CD14-positive monocyte (primary cell): ENCODE measurements around the gene RIMBP3C. TPM values are rescaled to one million over a fixed set of nuclear protein-coding genes. Genes with fewer than 3 reads are reported as not detected.
"Not testable (repeated sequence)": the region's sequence is repeated elsewhere in the genome, so short reads cannot be mapped to it uniquely, and the experiment has no call there.

Experiments
- DNase-seq, 3 donors: peaks; one replicate each; pipeline ENCODE4 v3.0.0-alpha.2; 2011 to 2022
- H2AFZ ChIP-seq: 2 replicates; pipeline ENCODE4 v1.6.0; 2012; ENCODE audit warnings: mild to moderate bottlenecking, low read depth, low read length, inconsistent platforms; ENCODE audit not compliant: insufficient read depth, poor library complexity, severe bottlenecking
- H3K27ac ChIP-seq, 2 donors: 1 replicate in 1 of 2; 2 replicates in 1 of 2; pipeline ENCODE4 v1.5.1; 2012 to 2013; ENCODE audit warnings: low read length in 2 of 2, control low read depth in 1 of 2, inconsistent platforms in 1 of 2, low read depth in 1 of 2, mild to moderate bottlenecking in 1 of 2
- H3K27me3 ChIP-seq, 2 donors: one replicate each; pipeline versions ENCODE4 v1.6.0 to v1.6.1; 2011 to 2013; ENCODE audit warnings: low read length in 2 of 2; ENCODE audit not compliant: control insufficient read depth in 2 of 2, insufficient read depth in 2 of 2
- H3K36me3 ChIP-seq, 2 donors: replicated peaks in 1 of 2; 1 replicate in 1 of 2; 2 replicates in 1 of 2; pipeline versions ENCODE4 v1.5.1 to v1.6.1; 2012 to 2013; ENCODE audit warnings: low read length in 2 of 2, control low read depth in 1 of 2, inconsistent platforms in 1 of 2, mild to moderate bottlenecking in 1 of 2; ENCODE audit not compliant: insufficient read depth in 2 of 2, control insufficient read depth in 1 of 2
- H3K4me1 ChIP-seq, 2 donors: 1 replicate in 1 of 2; 2 replicates in 1 of 2; pipeline versions ENCODE4 v1.5.1 to v1.6.1; 2012 to 2013; ENCODE audit warnings: low read length in 2 of 2, control low read depth in 1 of 2, inconsistent platforms in 1 of 2, mild to moderate bottlenecking in 1 of 2, moderate library complexity in 1 of 2; ENCODE audit not compliant: insufficient read depth in 2 of 2, control insufficient read depth in 1 of 2
- H3K4me2 ChIP-seq: replicated peaks from 2 replicates; pipeline ENCODE3; 2012; ENCODE audit warnings: low read length, moderate library complexity, mild to moderate bottlenecking; ENCODE audit not compliant: poor library complexity, severe bottlenecking; ENCODE audit errors: extremely low read depth
- H3K4me3 ChIP-seq, 3 experiments: fragments of 200-600 bp in 1 of 3; sonication (generic) in 1 of 3; replicated peaks in 1 of 3; 1 replicate in 2 of 3; 2 replicates in 1 of 3; pipeline ENCODE4 v1.5.1; 2011 to 2013; ENCODE audit warnings: low read length in 3 of 3, mild to moderate bottlenecking in 3 of 3, control low read depth in 2 of 3, low read depth in 2 of 3, inconsistent platforms in 1 of 3, moderate library complexity in 1 of 3
- H3K79me2 ChIP-seq: 2 replicates; pipeline ENCODE4 v1.6.0; 2012; ENCODE audit warnings: mild to moderate bottlenecking, control low read depth, inconsistent platforms, low read length, moderate library complexity; ENCODE audit not compliant: insufficient read depth
- H3K9ac ChIP-seq: 2 replicates; pipeline ENCODE4 v1.6.0; 2017; ENCODE audit warnings: low read length, mild to moderate bottlenecking; ENCODE audit not compliant: insufficient read depth, poor library complexity, severe bottlenecking
- H3K9me3 ChIP-seq, 2 donors: replicated peaks in 1 of 2; 1 replicate in 1 of 2; 2 replicates in 1 of 2; pipeline versions ENCODE4 v1.5.1 to v1.6.1; 2012 to 2013; ENCODE audit warnings: low read length in 2 of 2, control low read depth in 1 of 2; ENCODE audit not compliant: control insufficient read depth in 1 of 2, insufficient read depth in 1 of 2
- H4K20me1 ChIP-seq: 2 replicates; pipeline ENCODE4 v1.6.0; 2012; ENCODE audit warnings: mild to moderate bottlenecking, low read length, control low read depth, moderate library complexity; ENCODE audit not compliant: insufficient read depth
- H3K27ac Mint-ChIP-seq, 7 donors: one replicate each; pipeline ENCODE4 v1.8.0; 2020; ENCODE audit warnings: mild to moderate bottlenecking in 7 of 7, mixed read lengths in 7 of 7, moderate library complexity in 6 of 7, inconsistent platforms in 2 of 7
- H3K27me3 Mint-ChIP-seq, 3 donors: one replicate each; pipeline ENCODE4 v1.8.0; 2021 to 2022; ENCODE audit warnings: low read depth in 3 of 3, mild to moderate bottlenecking in 3 of 3, mixed read lengths in 3 of 3, moderate library complexity in 3 of 3, inconsistent platforms in 1 of 3
- H3K36me3 Mint-ChIP-seq, 2 donors: one replicate each; pipeline ENCODE4 v1.8.0; 2020; ENCODE audit warnings: mixed read lengths in 2 of 2, inconsistent platforms in 1 of 2, mild to moderate bottlenecking in 1 of 2
- H3K4me1 Mint-ChIP-seq: one replicate; pipeline ENCODE4 v1.8.0; 2020; ENCODE audit warnings: mild to moderate bottlenecking, mixed read lengths
- H3K4me3 Mint-ChIP-seq, 2 donors: one replicate each; pipeline ENCODE4 v1.8.0; 2020; ENCODE audit warnings: mild to moderate bottlenecking in 2 of 2, mixed read lengths in 2 of 2, moderate library complexity in 1 of 2
- H3K9me3 Mint-ChIP-seq, 7 donors: one replicate each; pipeline ENCODE4 v1.8.0; 2020 to 2022; ENCODE audit warnings: mixed read lengths in 7 of 7, mild to moderate bottlenecking in 6 of 7, moderate library complexity in 6 of 7, inconsistent platforms in 2 of 7
- WGBS: methylation state at CpG from one replicate; pipeline ENCODE4 v1.1.5; 2013; ENCODE audit warnings: missing lambda C conversion rate; ENCODE audit not compliant: insufficient coverage; 5-methylcytosine and 5-hydroxymethylcytosine counted together
- intact Hi-C, 2 donors: fragments of 100-400 bp; cut with micrococcal nuclease; formaldehyde crosslinking; loops; one replicate each; pipeline versions ENCODE4 v1.15.0 to v1.15.1; 2023
- polyA plus RNA-seq, 3 donors: library from polyadenylated mRNA; depleted of rRNA in 1 of 3; unstranded in 2 of 3; stranded (reverse) in 1 of 3; fragments of 300-500 nt in 2 of 3; fragments of >200 nt in 1 of 3; fragmentation: Illumina TruSeq in 2 of 3; gene quantifications; 1 replicate in 2 of 3; 2 replicates in 1 of 3; pipeline ENCODE4 v1.2.3, GENCODE V29; 2012 to 2021

The RIMBP3C gene
- polyA plus RNA-seq, 3 donors, result 0.05 to 0.11 (median 0.08) TPM

DNA sequence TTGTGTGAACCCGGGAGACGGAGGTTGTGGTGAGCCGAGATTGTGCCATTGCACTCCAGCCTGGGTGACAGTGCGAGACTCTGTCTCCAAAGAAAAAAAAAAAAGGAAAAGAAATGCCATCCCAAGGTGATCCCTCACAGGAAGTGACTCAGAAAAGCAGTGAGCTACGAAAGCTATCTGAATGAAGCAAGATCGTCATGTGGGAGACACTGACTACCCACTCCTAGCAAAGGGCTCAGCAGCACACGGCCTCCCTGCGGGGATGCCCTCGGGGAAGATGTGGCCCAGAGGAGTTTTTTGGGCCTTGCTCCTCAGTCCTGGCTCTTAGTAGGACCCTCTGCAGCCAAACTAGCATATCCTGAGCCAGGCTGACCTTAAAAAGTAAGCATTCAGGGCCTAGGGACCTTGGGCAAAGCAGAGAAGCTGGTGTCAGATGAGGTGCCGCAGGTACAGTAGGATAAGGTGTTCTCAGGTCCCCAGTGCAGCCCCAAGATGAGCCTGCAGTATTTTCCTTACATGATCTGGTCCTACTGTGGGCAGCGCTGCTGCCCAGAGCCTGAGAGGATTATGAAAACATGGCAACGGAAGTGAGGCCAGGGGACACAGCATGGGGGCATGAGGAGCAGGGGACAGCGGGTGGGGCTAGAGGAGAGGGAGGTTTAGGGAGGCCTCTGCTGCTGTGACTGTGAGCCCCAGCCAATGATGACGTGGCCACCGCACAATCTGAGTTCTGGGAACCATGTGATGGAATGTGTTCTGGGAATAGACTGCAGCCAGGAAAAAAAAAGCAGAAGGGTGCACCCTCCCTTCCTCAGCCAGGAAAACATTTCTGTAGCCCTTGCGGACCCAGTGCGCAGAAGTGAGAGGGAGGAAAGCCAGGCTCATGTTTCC, 6.6 kb downstream of the RIMBP3C start:
- H3K36me3 Mint-ChIP-seq, H3K4me3 Mint-ChIP-seq, H3K27ac ChIP-seq, H3K9me3 ChIP-seq, H3K4me1 Mint-ChIP-seq, H3K27me3 Mint-ChIP-seq, H3K36me3 ChIP-seq, intact Hi-C loops, H3K27ac Mint-ChIP-seq, DNase-seq, H3K79me2 ChIP-seq, H3K4me2 ChIP-seq, H4K20me1 ChIP-seq, H3K9me3 Mint-ChIP-seq, H3K4me3 ChIP-seq, H3K4me1 ChIP-seq, H2AFZ ChIP-seq, H3K27me3 ChIP-seq, H3K9ac ChIP-seq: not testable (repeated sequence)
- 100% methylated on average over 1 of the region's 17 CpGs for WGBS

DNA sequence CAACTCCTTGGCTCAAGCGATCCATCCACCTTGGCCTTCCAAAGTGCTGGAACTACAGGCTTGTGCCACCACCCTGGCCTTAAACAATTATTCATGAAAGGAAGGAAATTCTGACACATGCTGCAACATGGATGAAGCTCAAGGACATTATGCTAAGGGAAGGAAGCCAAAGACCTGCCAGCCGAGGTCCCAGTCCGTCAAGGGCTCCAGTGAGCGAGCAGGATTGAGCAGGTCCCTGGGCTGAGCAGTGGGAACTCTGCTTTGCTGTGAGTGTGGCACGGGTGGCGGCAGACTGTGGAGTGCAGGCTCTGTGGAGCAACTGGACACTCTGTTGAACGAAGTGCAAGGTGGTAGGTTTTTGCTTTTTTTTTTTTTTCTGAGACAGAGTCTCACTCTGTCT, 11.4 kb downstream of the RIMBP3C start:
- H3K4me1 ChIP-seq, H3K9me3 ChIP-seq, intact Hi-C loops, H3K9me3 Mint-ChIP-seq, H3K4me3 ChIP-seq, H4K20me1 ChIP-seq, H2AFZ ChIP-seq, H3K4me1 Mint-ChIP-seq, H3K27ac Mint-ChIP-seq, H3K4me3 Mint-ChIP-seq, H3K9ac ChIP-seq, H3K79me2 ChIP-seq, H3K4me2 ChIP-seq, H3K27me3 ChIP-seq, DNase-seq, H3K36me3 ChIP-seq, H3K27me3 Mint-ChIP-seq, H3K36me3 Mint-ChIP-seq, H3K27ac ChIP-seq: not testable (repeated sequence)
- WGBS, result no CpG with 5 or more reads among the region's 7 CpGs

DNA sequence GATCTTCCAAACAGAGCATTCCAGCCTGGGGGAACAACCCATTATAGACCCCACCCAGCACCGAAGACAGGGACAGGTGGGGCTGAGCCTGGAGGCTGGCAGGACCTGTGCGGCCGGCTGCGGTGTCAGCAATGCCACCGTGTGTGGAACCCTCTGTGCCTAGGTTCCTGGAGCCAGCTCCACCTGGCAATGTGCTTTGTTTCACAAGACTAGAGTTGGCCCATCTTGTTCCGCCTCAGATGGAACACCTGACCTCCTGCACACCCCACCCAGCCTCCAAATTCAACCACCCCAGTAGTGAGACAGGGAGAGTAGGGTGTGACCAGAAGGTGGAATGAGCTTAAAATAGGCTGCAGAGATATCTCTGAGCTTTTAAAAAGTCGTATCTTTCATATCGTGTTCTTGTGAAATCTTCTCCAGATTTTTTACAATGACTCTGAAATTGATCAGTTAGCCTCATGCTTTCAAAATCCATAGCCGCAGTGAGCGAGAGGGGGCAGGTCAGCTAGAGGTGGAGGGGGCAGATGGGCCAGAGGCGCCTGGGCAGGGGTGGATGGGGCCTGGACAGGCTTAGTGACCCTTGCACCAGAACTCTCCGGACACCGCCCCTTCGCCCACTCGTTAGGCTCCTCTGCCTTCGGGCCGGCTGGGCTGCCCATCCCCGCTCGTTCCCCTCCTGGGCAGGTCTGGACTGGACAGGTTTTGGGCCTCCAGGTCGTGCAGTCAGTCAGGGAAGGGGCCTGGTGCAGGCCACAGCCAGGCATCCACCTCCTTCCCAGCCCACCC, 18.2 kb downstream of the RIMBP3C start:
- H3K4me3 Mint-ChIP-seq, H2AFZ ChIP-seq, H3K4me2 ChIP-seq, H3K36me3 ChIP-seq, H3K36me3 Mint-ChIP-seq, DNase-seq, H3K4me1 Mint-ChIP-seq, H3K9ac ChIP-seq, H3K27me3 Mint-ChIP-seq, H4K20me1 ChIP-seq, H3K4me3 ChIP-seq, H3K4me1 ChIP-seq, H3K27ac Mint-ChIP-seq, H3K27ac ChIP-seq, intact Hi-C loops, H3K9me3 ChIP-seq, H3K27me3 ChIP-seq, H3K9me3 Mint-ChIP-seq, H3K79me2 ChIP-seq: not testable (repeated sequence)
- no CpG with 5 or more reads among the region's 20 CpGs for WGBS

DNA sequence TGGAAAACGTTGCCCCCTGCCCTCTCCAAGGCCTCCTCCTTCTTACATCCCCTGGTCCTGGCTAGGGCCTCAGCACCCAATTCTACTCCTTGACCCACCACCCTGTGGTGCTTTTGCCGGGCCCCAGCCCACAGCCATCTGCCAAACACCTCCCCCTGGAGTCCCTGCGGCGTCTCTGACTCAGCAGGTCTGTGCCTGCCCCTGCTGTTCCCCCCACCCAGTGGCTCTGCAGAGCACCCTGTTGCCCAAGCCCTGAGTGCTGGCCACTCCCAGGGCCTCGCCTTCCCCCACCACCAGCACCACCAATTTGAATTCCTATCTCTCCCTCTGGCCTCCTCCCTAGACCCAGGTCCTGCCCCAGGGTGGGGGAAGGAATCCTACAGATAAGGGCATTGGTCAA, 19.7 kb downstream of the RIMBP3C start:
- H3K4me2 ChIP-seq, intact Hi-C loops, H3K4me1 ChIP-seq, H3K36me3 ChIP-seq, H4K20me1 ChIP-seq, H3K4me3 ChIP-seq, H3K9me3 Mint-ChIP-seq, H3K27ac ChIP-seq, DNase-seq, H2AFZ ChIP-seq, H3K36me3 Mint-ChIP-seq, H3K79me2 ChIP-seq, H3K27me3 ChIP-seq, H3K4me1 Mint-ChIP-seq, H3K9ac ChIP-seq, H3K27ac Mint-ChIP-seq, H3K27me3 Mint-ChIP-seq, H3K9me3 ChIP-seq, H3K4me3 Mint-ChIP-seq: not testable (repeated sequence)
- no CpG with 5 or more reads among the region's 5 CpGs for WGBS
